GM12892 (cell line): Measurements from ENCODE around the gene HERC3.

Experiments used
- POLR2A ChIP-seq: IDR thresholded peaks from 2 replicates; pipeline ENCODE4 v1.6.1; 2011; ENCODE audit warnings: low read depth, low read length, control low read depth
- POLR2AphosphoS5 ChIP-seq: IDR thresholded peaks from 2 replicates; pipeline ENCODE4 v1.6.1; 2011; ENCODE audit warnings: low read depth, low read length, control low read depth

GRCh38 chr4:88724406-88724805, 132.1 kb downstream of the HERC3 start:
- TF ChIP-seq POLR2A (no peak), POLR2AphosphoS5 (no peak)
